Ascending aorta (tissue), 2 donors: ENCODE results near the gene LRP8. TPM values are rescaled to one million over a fixed set of nuclear protein-coding genes. Genes with fewer than 3 reads are reported as not detected.

Experiments used
- DNase-seq, 2 donors: peaks; one replicate each; pipeline ENCODE4 v3.0.0-alpha.2; 2019; ENCODE audit warnings: low spot score in 2 of 2
- H3K27ac ChIP-seq, 2 donors: fragments of 200-600 bp; sonication (generic); one replicate each; pipeline ENCODE4 v1.5.1; 2016 to 2017; ENCODE audit warnings: mild to moderate bottlenecking in 1 of 2
- H3K27me3 ChIP-seq: fragments of 200-600 bp; sonication (generic); one replicate; pipeline ENCODE4 v1.5.1; 2017
- H3K36me3 ChIP-seq, 2 donors: fragments of 200-600 bp; sonication (generic); one replicate each; pipeline ENCODE4 v1.5.1; 2016
- H3K4me1 ChIP-seq, 2 donors: fragments of 200-600 bp; sonication (generic); one replicate each; pipeline ENCODE4 v1.5.1; 2016 to 2017; ENCODE audit warnings: mild to moderate bottlenecking in 1 of 2
- H3K4me3 ChIP-seq, 2 donors: fragments of 200-600 bp; sonication (generic); one replicate each; pipeline ENCODE4 v1.5.1; 2016 to 2017; ENCODE audit warnings: mild to moderate bottlenecking in 1 of 2
- H3K9me3 ChIP-seq, 2 donors: fragments of 200-600 bp; sonication (generic); one replicate each; pipeline ENCODE4 v1.5.1; 2016
- intact Hi-C: fragments of 100-400 bp; cut with DNase I; formaldehyde crosslinking; loops from one replicate; pipeline ENCODE4 v1.15.1; 2023
- total RNA-seq: library from RNA; depleted of rRNA; stranded (reverse); fragments of >200 nt; gene quantifications from one replicate; pipeline ENCODE4 v1.1.0, GENCODE V29; 2016
- TF ChIP-seq, protein P1 (sequence below), 3 experiments: fragments of 200-600 bp in 2 of 3; fragments of 450-650 bp in 1 of 3; sonication (generic) in 2 of 3; IDR thresholded peaks; one replicate each; pipeline ENCODE4 v1.5.1; 2016 to 2019; ENCODE audit warnings: antibody characterized with exemption in 3 of 3, mild to moderate bottlenecking in 1 of 3, moderate library complexity in 1 of 3

The LRP8 gene
- total RNA-seq, 1 donor from 2014 or later = 10.0 TPM

- no peaks in the 10 kb centered on the region for H3K27me3 ChIP-seq
- no peak overlapping the region for H3K4me3 ChIP-seq
- TF ChIP-seq, protein P1, sequence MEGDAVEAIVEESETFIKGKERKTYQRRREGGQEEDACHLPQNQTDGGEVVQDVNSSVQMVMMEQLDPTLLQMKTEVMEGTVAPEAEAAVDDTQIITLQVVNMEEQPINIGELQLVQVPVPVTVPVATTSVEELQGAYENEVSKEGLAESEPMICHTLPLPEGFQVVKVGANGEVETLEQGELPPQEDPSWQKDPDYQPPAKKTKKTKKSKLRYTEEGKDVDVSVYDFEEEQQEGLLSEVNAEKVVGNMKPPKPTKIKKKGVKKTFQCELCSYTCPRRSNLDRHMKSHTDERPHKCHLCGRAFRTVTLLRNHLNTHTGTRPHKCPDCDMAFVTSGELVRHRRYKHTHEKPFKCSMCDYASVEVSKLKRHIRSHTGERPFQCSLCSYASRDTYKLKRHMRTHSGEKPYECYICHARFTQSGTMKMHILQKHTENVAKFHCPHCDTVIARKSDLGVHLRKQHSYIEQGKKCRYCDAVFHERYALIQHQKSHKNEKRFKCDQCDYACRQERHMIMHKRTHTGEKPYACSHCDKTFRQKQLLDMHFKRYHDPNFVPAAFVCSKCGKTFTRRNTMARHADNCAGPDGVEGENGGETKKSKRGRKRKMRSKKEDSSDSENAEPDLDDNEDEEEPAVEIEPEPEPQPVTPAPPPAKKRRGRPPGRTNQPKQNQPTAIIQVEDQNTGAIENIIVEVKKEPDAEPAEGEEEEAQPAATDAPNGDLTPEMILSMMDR (IDR thresholded peaks at IDR 0.05) = no peak
- DNase-seq = peak in 1 of 2 donors; percentile 30
- intact Hi-C loops = no loop called here
- H3K27ac ChIP-seq = no peak overlapping the region
- H3K36me3 ChIP-seq = no peaks in the 10 kb centered on the region
- H3K4me1 ChIP-seq = no peaks in the 10 kb centered on the region
- no peaks in the 10 kb centered on the region for H3K9me3 ChIP-seq
These were observed 41.9 kb upstream of the LRP8 start for GRCh38 chr1:53369761-53370160.

DNA sequence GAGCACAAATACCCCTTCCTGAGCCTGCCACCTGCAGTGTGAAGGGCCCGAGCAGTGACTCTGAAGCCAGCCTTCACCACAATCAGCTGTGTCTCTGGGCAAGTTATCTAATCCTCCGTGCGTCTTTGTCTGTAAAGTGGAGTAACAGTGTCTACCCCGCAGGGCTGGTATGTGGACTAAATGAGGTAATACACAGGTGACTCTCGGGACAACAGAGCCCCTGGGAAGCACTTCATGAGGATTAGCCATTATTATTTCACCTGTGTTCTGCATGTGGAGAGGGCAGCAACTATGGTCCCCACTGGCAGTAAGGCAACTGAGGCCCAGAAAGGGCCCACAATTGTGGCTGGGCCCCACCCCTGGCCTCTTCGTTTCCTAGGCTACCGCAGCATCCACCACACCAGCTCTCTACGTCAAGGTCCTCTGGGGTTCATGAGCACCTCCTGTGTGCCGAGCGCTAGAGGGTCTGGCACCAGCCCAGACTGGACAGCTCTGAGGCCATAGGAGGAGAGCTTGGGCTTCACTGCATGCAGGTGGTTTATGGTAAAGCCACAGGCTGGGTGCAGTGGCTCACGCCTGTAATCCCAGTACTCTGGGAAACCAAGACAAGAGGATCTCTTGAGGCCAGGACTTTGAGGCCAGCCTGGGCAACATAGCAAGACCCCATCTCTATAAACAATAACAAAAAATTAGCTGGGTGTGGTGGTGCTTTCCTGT lies 41.3 kb upstream of the LRP8 start:
- DNase-seq = peak in 1 of 2 donors; percentile 42
- H3K27me3 ChIP-seq = no peaks in the 10 kb centered on the region
- H3K9me3 ChIP-seq = no peaks in the 10 kb centered on the region
- TF ChIP-seq, protein P1 (IDR thresholded peaks at IDR 0.05) = no peak
- H3K27ac ChIP-seq = no peak overlapping the region
- intact Hi-C loops = no loop called here
- no peaks in the 10 kb centered on the region for H3K4me1 ChIP-seq
- H3K36me3 ChIP-seq = no peaks in the 10 kb centered on the region
- H3K4me3 ChIP-seq = no peak overlapping the region

- Histone ChIP-seq H3K27ac (no peak overlapping the region), H3K9me3 (no peaks in the 10 kb centered on the region), H3K36me3 (no peaks in the 10 kb centered on the region), H3K4me1 (no peaks in the 10 kb centered on the region), H3K27me3 (no peaks in the 10 kb centered on the region), H3K4me3 (no peak overlapping the region)
- peak in 1 of 2 donors; percentile 62 for DNase-seq
- TF ChIP-seq, protein P1 (IDR thresholded peaks at IDR 0.05) = no peak
- intact Hi-C loops = no loop called here
These were observed 40.6 kb upstream of the LRP8 start for GRCh38 chr1:53368314-53369033.

DNA sequence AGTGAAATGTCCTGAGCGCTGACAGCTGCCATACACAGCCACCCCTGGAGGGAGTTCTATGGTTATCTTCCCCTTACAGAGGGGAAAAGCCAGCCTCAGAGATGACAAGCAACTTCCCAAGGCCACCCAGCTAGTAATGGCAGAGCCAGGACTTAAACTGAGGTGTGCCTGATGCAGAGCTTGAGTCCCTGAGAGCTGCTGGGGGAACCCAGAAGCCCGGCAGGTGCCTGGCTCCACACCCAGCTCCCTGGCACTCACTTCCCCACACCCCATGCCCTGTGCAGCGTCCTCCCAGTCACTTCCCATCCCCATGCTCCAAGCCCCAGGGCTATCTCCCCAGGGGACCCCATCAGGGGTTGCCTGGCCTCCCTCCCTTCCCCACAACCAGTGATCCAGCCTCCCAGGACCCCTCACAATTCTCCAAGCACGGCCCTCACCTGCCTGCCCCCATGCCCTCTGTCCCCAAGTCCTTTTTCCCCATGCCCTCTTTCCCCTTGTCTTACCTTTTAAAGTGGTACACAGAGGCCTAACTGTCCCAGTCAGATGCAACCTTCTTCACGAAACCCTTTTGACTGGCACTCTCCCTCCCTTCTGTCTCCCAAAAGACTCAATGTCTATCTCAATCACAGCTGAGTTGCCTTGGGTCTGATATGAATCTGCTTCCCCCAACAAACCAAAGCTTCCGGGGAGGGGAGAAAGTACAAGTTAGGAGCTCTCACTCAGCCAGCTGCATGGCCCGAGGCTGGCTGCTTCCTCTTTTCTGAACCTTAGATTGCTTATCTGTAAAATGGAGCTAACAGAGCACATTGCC lies 39.8 kb upstream of the LRP8 start:
- intact Hi-C loops = no loop called here
- peak in 1 of 2 donors; percentile 56 for DNase-seq
- TF ChIP-seq, protein P1 (IDR thresholded peaks at IDR 0.05) = no peak
- no peak overlapping the region for H3K27ac ChIP-seq
- no peaks in the 10 kb centered on the region for H3K4me1 ChIP-seq
- H3K27me3 ChIP-seq = no peaks in the 10 kb centered on the region
- H3K4me3 ChIP-seq = no peak overlapping the region
- no peaks in the 10 kb centered on the region for H3K36me3 ChIP-seq
- no peaks in the 10 kb centered on the region for H3K9me3 ChIP-seq

GRCh38 chr1:53366901-53367502 lies 39.1 kb upstream of the LRP8 start:
- H3K36me3 ChIP-seq = no peaks in the 10 kb centered on the region
- DNase-seq = peak in 1 of 2 donors; percentile 57
- no peaks in the 10 kb centered on the region for H3K9me3 ChIP-seq
- intact Hi-C loops = no loop called here
- no peaks in the 10 kb centered on the region for H3K27me3 ChIP-seq
- no peak overlapping the region for H3K27ac ChIP-seq
- no peaks in the 10 kb centered on the region for H3K4me1 ChIP-seq
- TF ChIP-seq, protein P1 (IDR thresholded peaks at IDR 0.05) = no peak
- H3K4me3 ChIP-seq = no peak overlapping the region
